KMS-11 (cell line): ENCODE data around the gene SPOCK3.
A peak's percentile ranks its signal among the peaks of the same experiment; 100 is the strongest.

ENCODE experiments used
- H2AFZ ChIP-seq: fragments of 200-600 bp; sonication (generic); 2 replicates; pipeline ENCODE4 v1.6.1; 2016; ENCODE audit warnings: antibody characterized with exemption, mixed run types, low read depth
- H3K27ac ChIP-seq: fragments of 200-600 bp; sonication (generic); 2 replicates; pipeline ENCODE4 v1.6.1; 2016; ENCODE audit warnings: mild to moderate bottlenecking, mixed run types
- H3K27me3 ChIP-seq: fragments of 200-600 bp; sonication (generic); 2 replicates; pipeline ENCODE4 v1.6.1; 2017; ENCODE audit warnings: mild to moderate bottlenecking, low read depth, mixed run types, moderate library complexity; ENCODE audit not compliant: insufficient read depth
- H3K36me3 ChIP-seq: fragments of 200-600 bp; sonication (generic); 2 replicates; pipeline ENCODE4 v1.6.1; 2017; ENCODE audit warnings: mild to moderate bottlenecking, mixed run types; ENCODE audit not compliant: insufficient read depth
- H3K4me1 ChIP-seq: fragments of 200-600 bp; sonication (generic); 2 replicates; pipeline ENCODE4 v1.6.1; 2016; ENCODE audit warnings: mild to moderate bottlenecking, low read depth, mixed run types; ENCODE audit not compliant: poor library complexity, severe bottlenecking
- H3K4me2 ChIP-seq: fragments of 200-600 bp; sonication (generic); 2 replicates; pipeline ENCODE4 v1.7.0; 2016; ENCODE audit warnings: mild to moderate bottlenecking, mixed run types
- H3K4me3 ChIP-seq: fragments of 200-600 bp; sonication (generic); IDR thresholded peaks from 2 replicates; pipeline ENCODE4 v1.6.1; 2017; ENCODE audit warnings: low read depth, low read length, mixed read lengths; ENCODE audit not compliant: insufficient read depth
- H3K79me2 ChIP-seq: fragments of 200-600 bp; sonication (generic); 2 replicates; pipeline ENCODE4 v1.6.1; 2016; ENCODE audit warnings: low read depth, mixed run types; ENCODE audit not compliant: insufficient read depth
- H3K9ac ChIP-seq: fragments of 200-600 bp; sonication (generic); 2 replicates; pipeline ENCODE4 v1.6.1; 2016; ENCODE audit warnings: mild to moderate bottlenecking, mixed run types
- H4K20me1 ChIP-seq: fragments of 200-600 bp; sonication (generic); 2 replicates; pipeline ENCODE4 v1.6.1; 2016; ENCODE audit warnings: mild to moderate bottlenecking, mixed run types; ENCODE audit not compliant: insufficient read depth
- CTCF ChIP-seq: fragments of 200-600 bp; sonication (generic); conservative IDR thresholded peaks from 2 replicates; pipeline ENCODE4 v1.6.1; 2017; ENCODE audit warnings: low read depth, mild to moderate bottlenecking, antibody characterized with exemption, low read length, moderate library complexity, mixed read lengths

The SPOCK3 gene

DNA sequence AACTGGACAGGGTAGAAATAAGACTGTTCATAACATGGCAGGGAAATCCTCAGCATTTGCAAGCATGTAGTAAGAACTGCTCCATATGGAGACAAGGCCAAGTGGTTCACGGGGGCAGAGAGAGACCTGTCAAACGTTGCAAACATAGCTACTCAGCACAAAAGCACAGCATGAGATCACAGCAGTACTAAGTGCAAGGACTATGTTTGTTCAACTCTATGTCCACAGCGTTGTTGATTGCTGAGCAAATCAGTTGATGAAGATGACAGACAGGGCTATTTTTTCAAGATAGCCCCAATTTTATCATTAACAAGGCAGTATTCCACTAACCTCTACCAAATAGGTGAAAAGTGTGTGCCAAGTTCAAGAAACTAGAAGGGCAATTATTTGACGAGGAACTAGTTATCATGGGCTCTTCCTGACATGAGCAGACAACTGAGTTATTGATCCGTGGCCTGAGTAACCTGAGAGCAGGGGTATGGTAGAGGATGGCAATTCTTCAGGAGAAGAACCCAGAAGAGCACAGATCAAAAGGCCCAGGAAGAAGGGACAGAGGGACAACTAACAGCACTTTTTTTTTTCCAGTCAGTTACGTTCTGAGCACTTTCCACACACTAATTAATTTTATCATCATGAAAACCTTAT is 57.4 kb downstream of the SPOCK3 start:
- Histone ChIP-seq H3K4me2 (peak overlapping the region; percentile 51; the same call in 1 of the 2 replicates), H3K27me3 (no peaks in the 10 kb centered on the region), H3K27ac (no peak overlapping the region), H3K4me3 (no peak overlapping the region), H3K9ac (no peak overlapping the region), H2AFZ (no peak overlapping the region), H3K4me1 (peaks cover 34% of the 10 kb centered on the region), H3K36me3 (no peaks in the 10 kb centered on the region), H3K79me2 (no peaks in the 10 kb centered on the region), H4K20me1 (no peaks in the 10 kb centered on the region)
- no peak for TF ChIP-seq CTCF

DNA sequence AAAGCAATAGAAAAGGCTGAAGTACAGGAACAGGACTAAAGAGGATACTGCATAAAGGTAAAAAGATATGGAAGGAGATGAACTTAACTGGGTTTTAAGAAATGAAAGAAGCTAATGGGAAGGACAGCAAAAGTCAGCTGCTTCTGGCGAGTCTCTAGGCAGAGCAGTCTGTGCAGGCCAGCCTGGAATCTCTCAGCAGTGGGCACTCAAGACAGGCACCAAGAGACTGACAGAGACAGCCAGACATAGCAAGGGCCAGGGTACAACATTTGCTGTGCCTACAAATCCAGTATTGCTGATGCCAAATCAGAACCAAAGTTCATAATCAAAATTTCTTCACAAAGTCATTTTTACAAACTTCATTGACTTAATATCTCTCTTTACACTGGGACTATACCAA is 62.4 kb downstream of the SPOCK3 start:
- Histone ChIP-seq H3K36me3 (no peaks in the 10 kb centered on the region), H3K79me2 (no peaks in the 10 kb centered on the region), H4K20me1 (no peaks in the 10 kb centered on the region), H3K4me2 (no peak overlapping the region), H3K9ac (no peak overlapping the region), H2AFZ (no peak overlapping the region), H3K4me1 (peaks cover 7% of the 10 kb centered on the region), H3K27me3 (no peaks in the 10 kb centered on the region), H3K4me3 (no peak overlapping the region), H3K27ac (no peak overlapping the region)
- TF ChIP-seq CTCF: no peak

DNA sequence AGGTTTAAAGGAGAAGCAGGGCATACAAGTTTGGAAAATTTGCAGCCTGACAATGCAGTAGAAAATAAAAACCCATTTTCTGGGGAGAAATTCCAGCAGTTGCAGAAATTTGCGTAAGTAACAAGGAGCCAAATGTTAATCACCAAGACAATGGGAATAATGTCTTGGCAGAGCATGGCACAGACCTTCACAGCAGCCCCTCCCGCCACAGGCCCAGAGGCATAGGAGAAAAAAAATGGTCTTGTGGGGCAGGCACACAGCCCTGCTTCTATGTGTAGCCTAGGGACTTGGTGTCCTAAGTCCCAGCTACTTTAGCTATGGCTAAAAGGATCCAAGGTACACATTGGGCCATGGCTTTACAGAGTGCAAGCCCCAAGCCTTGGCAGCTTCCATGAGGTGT is 65.7 kb downstream of the SPOCK3 start:
- H3K4me1 ChIP-seq: no peaks in the 10 kb centered on the region
- no peaks in the 10 kb centered on the region for H3K79me2 ChIP-seq
- no peak overlapping the region for H2AFZ ChIP-seq
- H3K4me3 ChIP-seq: no peak overlapping the region
- H3K9ac ChIP-seq: no peak overlapping the region
- no peak for TF ChIP-seq CTCF
- H4K20me1 ChIP-seq: no peaks in the 10 kb centered on the region
- no peak overlapping the region for H3K27ac ChIP-seq
- H3K27me3 ChIP-seq: no peaks in the 10 kb centered on the region
- H3K4me2 ChIP-seq: no peak overlapping the region
- H3K36me3 ChIP-seq: no peaks in the 10 kb centered on the region

- H3K4me2 ChIP-seq: no peak overlapping the region
- H3K4me1 ChIP-seq: no peaks in the 10 kb centered on the region
- H3K79me2 ChIP-seq: no peaks in the 10 kb centered on the region
- H3K4me3 ChIP-seq: no peak overlapping the region
- H3K27ac ChIP-seq: no peak overlapping the region
- no peak overlapping the region for H3K9ac ChIP-seq
- no peaks in the 10 kb centered on the region for H3K27me3 ChIP-seq
- H2AFZ ChIP-seq: no peak overlapping the region
- no peaks in the 10 kb centered on the region for H3K36me3 ChIP-seq
- H4K20me1 ChIP-seq: no peaks in the 10 kb centered on the region
- TF ChIP-seq CTCF: no peak
These were observed 83.7 kb downstream of the SPOCK3 start for GRCh38 chr4:167150587-167150986.
